Gastrocnemius medialis (tissue), 4 donors: ENCODE data around the gene CTTNBP2NL. TPM values are rescaled to one million over a fixed set of nuclear protein-coding genes. Genes with fewer than 3 reads are reported as not detected.

ENCODE experiments used
- ATAC-seq, 2 donors: fragments of 150-250 bp; one replicate each; pipeline ENCODE4 v1.9.1; 2016
- DNase-seq, 2 donors: peaks; one replicate each; pipeline ENCODE4 v3.0.0-alpha.2; 2019
- H3K27ac ChIP-seq, 4 donors: fragments of 200-600 bp; sonication (generic); 1 replicate in 1 of 4; 2 replicates in 3 of 4; pipeline ENCODE4 v1.5.1; 2016 to 2018; ENCODE audit warnings: mild to moderate bottlenecking in 2 of 4, moderate library complexity in 1 of 4
- H3K27me3 ChIP-seq, 3 donors: fragments of 200-600 bp; sonication (generic) in 2 of 3; 1 replicate in 1 of 3; 2 replicates in 2 of 3; pipeline versions ENCODE4 v1.5.1 to v1.6.0; 2016 to 2019; ENCODE audit warnings: mild to moderate bottlenecking in 1 of 3, moderate library complexity in 1 of 3
- H3K36me3 ChIP-seq, 2 donors: fragments of 200-600 bp; sonication (generic) in 1 of 2; one replicate each; pipeline ENCODE4 v1.5.1; 2017 to 2018
- H3K4me1 ChIP-seq, 2 donors: fragments of 200-600 bp; sonication (generic) in 1 of 2; one replicate each; pipeline ENCODE4 v1.5.1; 2016 to 2017; ENCODE audit warnings: mild to moderate bottlenecking in 2 of 2
- H3K4me3 ChIP-seq, 4 donors: fragments of 200-600 bp; sonication (generic) in 3 of 4; 1 replicate in 1 of 4; 2 replicates in 3 of 4; pipeline ENCODE4 v1.5.1; 2016 to 2019; ENCODE audit warnings: mild to moderate bottlenecking in 2 of 4
- H3K9me3 ChIP-seq, 3 donors: fragments of 200-600 bp; sonication (generic) in 2 of 3; 1 replicate in 1 of 3; 2 replicates in 2 of 3; pipeline ENCODE4 v1.5.1; 2016 to 2019
- POLR2A ChIP-seq, 2 donors: fragments of 450-650 bp; IDR thresholded peaks; one replicate each; pipeline ENCODE4 v1.6.1; 2017; ENCODE audit warnings: antibody characterized with exemption in 2 of 2, mild to moderate bottlenecking in 2 of 2, moderate library complexity in 2 of 2
- in situ Hi-C, 4 donors: fragments of 200-750 bp; cut with MboI; loops; one replicate each; pipeline versions ENCODE4 v1.15.0 to v1.8.0; 2017; ENCODE audit warnings: low sequenced_read_pairs in 4 of 4
- intact Hi-C: fragments of 100-400 bp; cut with DNase I; formaldehyde crosslinking; loops from one replicate; pipeline ENCODE4 v1.15.1; 2023; ENCODE audit warnings: low total_unique reads
- total RNA-seq, 4 donors: library from RNA; depleted of rRNA; stranded (reverse); fragments of >200 nt; gene quantifications; one replicate each; pipeline versions ENCODE4 v1.1.0 to v1.2.3, GENCODE V29; 2016
- TF ChIP-seq, protein P1 (sequence below), 5 experiments: fragments of 450-650 bp in 3 of 5; fragments of 200-600 bp in 2 of 5; sonication (generic) in 2 of 5; IDR thresholded peaks in 4 of 5; conservative IDR thresholded peaks in 1 of 5; 1 replicate in 4 of 5; 2 replicates in 1 of 5; pipeline ENCODE4 v1.5.1; 2016 to 2019; ENCODE audit warnings: antibody characterized with exemption in 5 of 5, mild to moderate bottlenecking in 3 of 5, moderate library complexity in 3 of 5

Gene CTTNBP2NL
- total RNA-seq, 4 donors from 2014 or later = 2.6 to 7.2 (median 3.9) TPM

DNA sequence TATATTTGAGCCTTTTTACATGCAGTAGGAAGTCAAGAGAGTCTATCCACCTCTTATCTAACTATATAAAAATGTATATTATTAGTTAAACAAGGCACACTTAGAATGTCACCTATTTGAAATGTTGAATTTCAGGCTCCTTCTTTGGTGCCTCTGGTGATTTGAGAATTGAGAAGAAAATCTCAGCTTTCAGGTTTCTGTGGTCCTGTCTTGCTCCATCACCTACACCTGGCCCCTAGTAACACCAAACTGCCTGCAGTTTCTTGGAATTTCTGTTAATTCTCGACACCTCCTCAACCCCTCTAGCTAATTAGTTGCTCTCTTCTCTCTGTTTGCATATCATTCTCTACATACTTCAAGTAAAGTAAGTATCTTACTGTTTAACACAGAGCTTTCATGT, 57.9 kb downstream of the CTTNBP2NL start:
- H3K27me3 ChIP-seq = no peaks in the 10 kb centered on the region
- H3K4me3 ChIP-seq = no peak overlapping the region
- ATAC-seq (no peak), DNase-seq (no peak)
- H3K9me3 ChIP-seq = no peaks in the 10 kb centered on the region
- TF ChIP-seq, protein P1, sequence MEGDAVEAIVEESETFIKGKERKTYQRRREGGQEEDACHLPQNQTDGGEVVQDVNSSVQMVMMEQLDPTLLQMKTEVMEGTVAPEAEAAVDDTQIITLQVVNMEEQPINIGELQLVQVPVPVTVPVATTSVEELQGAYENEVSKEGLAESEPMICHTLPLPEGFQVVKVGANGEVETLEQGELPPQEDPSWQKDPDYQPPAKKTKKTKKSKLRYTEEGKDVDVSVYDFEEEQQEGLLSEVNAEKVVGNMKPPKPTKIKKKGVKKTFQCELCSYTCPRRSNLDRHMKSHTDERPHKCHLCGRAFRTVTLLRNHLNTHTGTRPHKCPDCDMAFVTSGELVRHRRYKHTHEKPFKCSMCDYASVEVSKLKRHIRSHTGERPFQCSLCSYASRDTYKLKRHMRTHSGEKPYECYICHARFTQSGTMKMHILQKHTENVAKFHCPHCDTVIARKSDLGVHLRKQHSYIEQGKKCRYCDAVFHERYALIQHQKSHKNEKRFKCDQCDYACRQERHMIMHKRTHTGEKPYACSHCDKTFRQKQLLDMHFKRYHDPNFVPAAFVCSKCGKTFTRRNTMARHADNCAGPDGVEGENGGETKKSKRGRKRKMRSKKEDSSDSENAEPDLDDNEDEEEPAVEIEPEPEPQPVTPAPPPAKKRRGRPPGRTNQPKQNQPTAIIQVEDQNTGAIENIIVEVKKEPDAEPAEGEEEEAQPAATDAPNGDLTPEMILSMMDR (IDR thresholded peaks at IDR 0.05 in 4 of 5, conservative IDR thresholded peaks at IDR 0.05 in 1 of 5) = no peak
- TF ChIP-seq POLR2A (IDR thresholded peaks at IDR 0.05) = no peak
- H3K4me1 ChIP-seq = no peaks in the 10 kb centered on the region
- H3K27ac ChIP-seq = no peak overlapping the region
- intact Hi-C loops = no loop called here
- in situ Hi-C loops = no loop called here
- H3K36me3 ChIP-seq = peaks cover 3 to 29% of the 10 kb centered on the region in 2 donors

DNA sequence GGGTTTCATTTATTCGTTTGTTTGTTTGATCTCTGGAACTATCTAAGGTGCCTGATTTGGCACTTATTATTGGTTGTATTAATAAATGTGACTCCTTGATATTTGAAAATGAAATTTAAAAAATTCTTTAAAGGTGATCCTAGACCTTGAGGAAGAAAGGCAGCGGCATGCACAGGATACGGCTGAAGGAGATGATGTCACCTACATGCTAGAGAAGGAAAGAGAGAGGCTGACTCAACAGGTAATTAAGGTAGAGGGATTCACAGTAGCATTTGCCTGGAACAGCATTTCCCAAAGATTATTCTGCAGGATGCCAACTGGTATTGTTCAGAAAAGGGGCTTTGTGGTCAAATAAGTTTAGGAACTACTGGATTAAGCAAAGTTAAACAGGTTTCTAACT, 58.3 kb downstream of the CTTNBP2NL start:
- DNase-seq (no peak), ATAC-seq (no peak)
- TF ChIP-seq, protein P1 (IDR thresholded peaks at IDR 0.05 in 4 of 5, conservative IDR thresholded peaks at IDR 0.05 in 1 of 5) = no peak
- TF ChIP-seq POLR2A (IDR thresholded peaks at IDR 0.05) = no peak
- intact Hi-C loops (no loop called here), in situ Hi-C loops (no loop called here)
- H3K4me3 ChIP-seq = no peak overlapping the region
- H3K36me3 ChIP-seq = peaks cover 3 to 29% of the 10 kb centered on the region in 2 donors
- no peaks in the 10 kb centered on the region for H3K27me3 ChIP-seq
- H3K4me1 ChIP-seq = no peaks in the 10 kb centered on the region
- no peaks in the 10 kb centered on the region for H3K9me3 ChIP-seq
- no peak overlapping the region for H3K27ac ChIP-seq

DNA sequence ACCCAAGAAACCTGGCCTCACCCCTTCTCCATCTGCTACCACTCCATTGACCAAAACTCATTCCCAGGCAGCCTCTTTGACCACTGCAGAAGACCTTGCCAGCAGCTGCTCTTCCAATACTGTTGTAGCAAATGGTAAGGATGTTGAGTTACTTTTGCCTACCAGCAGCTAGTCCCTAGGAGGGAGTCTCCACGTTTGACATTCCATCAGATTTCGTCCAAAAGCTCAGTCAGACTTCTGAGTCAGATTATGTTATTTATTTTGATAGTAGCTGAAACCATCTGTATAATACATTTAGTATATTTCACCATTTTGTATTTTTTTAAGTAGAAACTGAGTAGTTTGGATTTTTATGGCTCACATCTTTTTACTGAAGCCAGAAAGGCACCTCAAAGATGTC, 61.2 kb downstream of the CTTNBP2NL start:
- Histone ChIP-seq H3K27ac (no peak overlapping the region), H3K36me3 (peaks cover 3 to 29% of the 10 kb centered on the region in 2 donors), H3K9me3 (no peaks in the 10 kb centered on the region), H3K4me3 (no peak overlapping the region), H3K4me1 (no peaks in the 10 kb centered on the region), H3K27me3 (no peaks in the 10 kb centered on the region)
- ATAC-seq = no peak
- no peak for DNase-seq
- in situ Hi-C loops = no loop called here
- intact Hi-C loops = no loop called here
- TF ChIP-seq, protein P1 (IDR thresholded peaks at IDR 0.05 in 4 of 5, conservative IDR thresholded peaks at IDR 0.05 in 1 of 5) = no peak
- TF ChIP-seq POLR2A (IDR thresholded peaks at IDR 0.05) = no peak

DNA sequence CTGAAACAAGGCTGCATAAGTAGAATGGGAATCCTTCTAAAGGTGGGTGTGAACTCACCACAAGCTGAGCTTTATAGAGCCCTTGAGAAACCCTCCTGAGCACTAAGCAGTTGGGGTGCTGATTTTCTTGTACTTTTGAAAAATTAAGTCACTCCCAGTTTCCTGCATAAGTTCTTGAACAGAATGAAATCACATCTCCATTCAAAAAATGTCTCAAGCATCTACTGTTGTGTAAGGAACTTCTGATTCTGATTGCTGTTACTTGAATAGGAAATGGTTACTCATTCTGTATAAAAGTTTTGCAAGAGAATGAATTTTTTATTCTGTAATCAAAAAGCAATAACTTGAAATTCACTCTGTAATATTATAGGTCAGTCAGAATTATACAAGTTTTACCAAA, 61.9 kb downstream of the CTTNBP2NL start:
- in situ Hi-C loops (no loop called here), intact Hi-C loops (no loop called here)
- Histone ChIP-seq H3K4me3 (no peak overlapping the region), H3K27me3 (no peaks in the 10 kb centered on the region), H3K27ac (no peak overlapping the region), H3K9me3 (no peaks in the 10 kb centered on the region), H3K4me1 (no peaks in the 10 kb centered on the region), H3K36me3 (peaks cover 3 to 29% of the 10 kb centered on the region in 2 donors)
- ATAC-seq (no peak), DNase-seq (no peak)
- TF ChIP-seq POLR2A (IDR thresholded peaks at IDR 0.05) = no peak
- TF ChIP-seq, protein P1 (IDR thresholded peaks at IDR 0.05 in 4 of 5, conservative IDR thresholded peaks at IDR 0.05 in 1 of 5) = no peak

DNA sequence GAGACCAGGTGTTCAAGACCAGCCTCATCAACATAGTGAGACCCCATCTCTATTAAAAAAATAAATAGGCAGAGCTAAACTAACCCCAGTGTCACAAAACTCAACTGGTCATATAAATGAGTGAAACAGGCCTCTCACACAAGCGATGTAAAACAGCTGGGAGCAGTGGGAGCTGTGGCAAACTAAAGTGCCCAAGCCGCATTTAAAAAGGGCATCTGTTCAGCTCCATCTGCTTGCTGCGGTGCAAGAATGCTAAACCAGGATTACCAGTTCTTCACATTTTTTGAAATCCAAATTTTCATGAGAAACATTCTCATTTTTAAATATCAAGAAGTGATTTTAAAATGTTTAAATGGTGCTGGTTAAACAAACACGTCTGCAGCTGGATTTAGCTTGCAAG, 62.7 kb downstream of the CTTNBP2NL start:
- in situ Hi-C loops = no loop called here
- no peak for ATAC-seq

More for the DNA sequence above, 62.7 kb downstream of the CTTNBP2NL start:
- no peak for DNase-seq
- H3K9me3 ChIP-seq = no peaks in the 10 kb centered on the region
- intact Hi-C loops = no loop called here
- H3K4me3 ChIP-seq = no peak overlapping the region
- no peak for TF ChIP-seq POLR2A (IDR thresholded peaks at IDR 0.05)
- TF ChIP-seq, protein P1 (IDR thresholded peaks at IDR 0.05 in 4 of 5, conservative IDR thresholded peaks at IDR 0.05 in 1 of 5) = no peak
- H3K4me1 ChIP-seq = no peaks in the 10 kb centered on the region
- H3K27ac ChIP-seq = no peak overlapping the region
- H3K36me3 ChIP-seq = peaks cover 3 to 29% of the 10 kb centered on the region in 2 donors
- H3K27me3 ChIP-seq = no peaks in the 10 kb centered on the region
